HS-5 (cell line): ENCODE results near the gene DGCR8.

ENCODE experiments used
- DNase-seq: peaks from one replicate; pipeline ENCODE4 v3.0.0-alpha.2; 2012; ENCODE audit warnings: low read depth

Gene DGCR8

GRCh38 chr22:20110359-20110985 is 30.4 kb downstream of the DGCR8 start:
- no peak for DNase-seq

- no peak for DNase-seq
Observed at GRCh38 chr22:20111045-20111688, 31.1 kb downstream of the DGCR8 start.

- no peak for DNase-seq
Observed at GRCh38 chr22:20111689-20112622, 31.9 kb downstream of the DGCR8 start.

GRCh38 chr22:20112623-20113511 is 32.8 kb downstream of the DGCR8 start:
- DNase-seq = no peak

GRCh38 chr22:20113551-20114310 is 33.7 kb downstream of the DGCR8 start:
- no peak for DNase-seq

- DNase-seq = no peak
Observed at GRCh38 chr22:20114506-20115475, 34.8 kb downstream of the DGCR8 start.

GRCh38 chr22:20115691-20116375 is 35.8 kb downstream of the DGCR8 start, which contains the start of gene RANBP1:
RANBP1 (plus strand) TSS chr22:20116104; CDS start chr22:20116185, 81 bp downstream.
- DNase-seq = no peak

- DNase-seq = no peak
Observed at GRCh38 chr22:20116376-20116950, 36.4 kb downstream of the DGCR8 start.

- peak; percentile 91 for DNase-seq
Observed at GRCh38 chr22:20116951-20117632, 37.1 kb downstream of the DGCR8 start, which contains the start of gene TRMT2A. TRMT2A (minus strand) TSS chr22:20117226; CDS start chr22:20116906, 320 bp downstream.

- DNase-seq = no peak
Observed at GRCh38 chr22:20117633-20118299, 37.7 kb downstream of the DGCR8 start.

- DNase-seq = no peak
Observed at GRCh38 chr22:20118300-20119020, 38.4 kb downstream of the DGCR8 start.

GRCh38 chr22:20121856-20122415 is 41.9 kb downstream of the DGCR8 start:
- no peak for DNase-seq

GRCh38 chr22:20123366-20124082 is 43.5 kb downstream of the DGCR8 start:
- DNase-seq = no peak

- DNase-seq = no peak
Observed at GRCh38 chr22:20124083-20124787, 44.2 kb downstream of the DGCR8 start.
